ENCODE results near the gene RIPPLY3. TPM values are rescaled to one million over a fixed set of nuclear protein-coding genes. Genes with fewer than 3 reads are reported as not detected.

Gene RIPPLY3
- 0.93 and 3.7 TPM in 2 replicates for total RNA-seq (ENCODE audit: low replicate concordance)
- long read RNA-seq = 0 reads

- peak within 1 kb of the TSS; percentile 82 for H3K4me3 Mint-ChIP-seq
- no peak for DNase-seq (ENCODE audit: extremely low spot score, unreplicated experiment)
- TF ChIP-seq, protein P1, sequence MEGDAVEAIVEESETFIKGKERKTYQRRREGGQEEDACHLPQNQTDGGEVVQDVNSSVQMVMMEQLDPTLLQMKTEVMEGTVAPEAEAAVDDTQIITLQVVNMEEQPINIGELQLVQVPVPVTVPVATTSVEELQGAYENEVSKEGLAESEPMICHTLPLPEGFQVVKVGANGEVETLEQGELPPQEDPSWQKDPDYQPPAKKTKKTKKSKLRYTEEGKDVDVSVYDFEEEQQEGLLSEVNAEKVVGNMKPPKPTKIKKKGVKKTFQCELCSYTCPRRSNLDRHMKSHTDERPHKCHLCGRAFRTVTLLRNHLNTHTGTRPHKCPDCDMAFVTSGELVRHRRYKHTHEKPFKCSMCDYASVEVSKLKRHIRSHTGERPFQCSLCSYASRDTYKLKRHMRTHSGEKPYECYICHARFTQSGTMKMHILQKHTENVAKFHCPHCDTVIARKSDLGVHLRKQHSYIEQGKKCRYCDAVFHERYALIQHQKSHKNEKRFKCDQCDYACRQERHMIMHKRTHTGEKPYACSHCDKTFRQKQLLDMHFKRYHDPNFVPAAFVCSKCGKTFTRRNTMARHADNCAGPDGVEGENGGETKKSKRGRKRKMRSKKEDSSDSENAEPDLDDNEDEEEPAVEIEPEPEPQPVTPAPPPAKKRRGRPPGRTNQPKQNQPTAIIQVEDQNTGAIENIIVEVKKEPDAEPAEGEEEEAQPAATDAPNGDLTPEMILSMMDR (conservative IDR thresholded peaks at IDR 0.05) = no peak
- H3K27me3 Mint-ChIP-seq = peaks cover 42% of the 10 kb centered on the region
- peaks cover 7% of the 10 kb centered on the region for H3K4me1 Mint-ChIP-seq (ENCODE audit: unreplicated experiment)
- H3K36me3 Mint-ChIP-seq = no peaks in the 10 kb centered on the region
- no peaks in the 10 kb centered on the region for H3K9me3 Mint-ChIP-seq
- no peak within 1 kb of the TSS for H3K27ac Mint-ChIP-seq
Measured at GRCh38 chr21:37006486-37007291, at the start of gene RIPPLY3. Gene RIPPLY3 (plus strand): TSS chr21:37006702. CDS start chr21:37006773, 71 bp downstream.

DNA sequence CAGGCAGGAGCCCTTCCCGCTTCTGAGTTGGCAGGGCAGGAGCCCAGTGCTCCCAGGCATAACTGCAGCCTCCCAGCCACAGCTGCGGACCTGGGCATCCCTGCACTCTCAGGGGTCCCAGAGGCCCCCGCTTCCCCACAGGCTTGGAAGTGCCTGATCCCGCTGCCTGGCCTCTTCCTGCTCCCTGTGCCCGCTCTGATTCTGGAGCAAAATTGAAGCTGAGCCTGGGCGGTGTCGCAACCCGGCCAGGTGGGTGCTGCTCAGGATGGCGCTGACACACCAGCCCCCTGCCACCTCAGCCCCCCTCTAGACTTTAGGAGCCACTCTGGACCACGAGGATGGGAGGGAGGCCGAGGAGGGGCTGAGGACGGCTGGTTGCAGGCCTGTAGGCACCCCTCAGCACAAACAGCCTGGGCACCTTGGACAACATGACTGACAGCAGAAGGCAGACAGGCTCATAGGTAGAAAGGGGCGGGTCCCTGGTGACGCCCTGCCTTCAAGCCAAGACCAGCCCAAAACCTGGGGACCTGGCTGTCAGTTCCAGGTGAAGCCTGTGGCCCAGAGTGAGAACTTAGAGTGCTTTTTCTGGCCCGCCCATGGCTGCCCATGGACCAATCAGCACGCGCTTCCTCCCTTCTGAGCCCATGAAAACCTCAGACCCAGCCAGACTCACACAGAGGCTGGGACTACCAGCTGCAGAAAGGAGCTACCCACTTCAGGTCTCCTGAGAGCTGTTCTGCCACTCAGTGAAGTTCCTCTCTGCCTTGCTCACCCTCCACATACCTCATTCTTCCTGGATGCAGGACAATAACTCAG is 47.3 kb upstream of the RIPPLY3 start:
- Mint-ChIP-seq H3K27ac (no peak overlapping the region), H3K27me3 (no peaks in the 10 kb centered on the region), H3K4me3 (no peak overlapping the region), H3K9me3 (no peaks in the 10 kb centered on the region), H3K4me1 (ENCODE audit: unreplicated experiment) (no peaks in the 10 kb centered on the region), H3K36me3 (peaks cover 8% of the 10 kb centered on the region)
- TF ChIP-seq, protein P1 (conservative IDR thresholded peaks at IDR 0.05) = no peak
- DNase-seq (ENCODE audit: extremely low spot score, unreplicated experiment) = no peak

DNA sequence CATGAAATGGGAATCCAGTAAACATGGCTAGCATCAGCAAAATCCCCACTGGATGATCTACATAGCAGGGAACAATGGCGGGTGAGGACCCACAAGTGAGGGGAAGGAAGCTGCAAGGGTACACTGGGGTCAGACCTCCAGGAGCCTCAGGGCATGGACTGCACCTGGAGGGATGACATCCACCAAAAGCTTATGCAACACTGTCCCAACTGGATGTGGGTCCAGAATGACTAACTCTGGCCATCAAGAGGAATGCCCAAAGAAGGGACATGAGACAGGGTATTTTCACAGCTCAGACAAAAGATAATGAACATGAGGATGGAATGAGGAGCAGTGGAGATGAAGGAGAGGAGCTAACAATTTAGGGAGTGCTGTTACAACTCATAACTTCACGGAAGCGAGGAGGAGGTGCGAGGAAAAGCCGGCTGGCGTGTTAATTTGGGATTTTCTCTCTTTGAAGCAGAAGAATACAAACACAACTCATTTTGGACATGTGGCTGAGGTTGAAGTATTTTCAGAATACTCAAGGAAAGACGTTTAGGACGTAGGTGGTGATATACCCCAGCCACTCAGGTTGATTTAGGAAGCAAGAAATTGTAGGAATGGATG is 45.7 kb upstream of the RIPPLY3 start:
- Mint-ChIP-seq H3K4me1 (ENCODE audit: unreplicated experiment) (peaks cover 7% of the 10 kb centered on the region), H3K27me3 (no peaks in the 10 kb centered on the region), H3K9me3 (no peaks in the 10 kb centered on the region), H3K36me3 (peaks cover 8% of the 10 kb centered on the region), H3K4me3 (no peak overlapping the region), H3K27ac (no peak overlapping the region)
- no peak for DNase-seq (ENCODE audit: extremely low spot score, unreplicated experiment)
- TF ChIP-seq, protein P1 (conservative IDR thresholded peaks at IDR 0.05) = no peak

- H3K27me3 Mint-ChIP-seq = no peaks in the 10 kb centered on the region
- no peak for DNase-seq (ENCODE audit: extremely low spot score, unreplicated experiment)
- peaks cover 8% of the 10 kb centered on the region for H3K36me3 Mint-ChIP-seq
- H3K9me3 Mint-ChIP-seq = no peaks in the 10 kb centered on the region
- H3K4me3 Mint-ChIP-seq = no peak overlapping the region
- TF ChIP-seq, protein P1 (conservative IDR thresholded peaks at IDR 0.05) = no peak
- peaks cover 7% of the 10 kb centered on the region for H3K4me1 Mint-ChIP-seq (ENCODE audit: unreplicated experiment)
- no peak overlapping the region for H3K27ac Mint-ChIP-seq
Measured at GRCh38 chr21:36962098-36962780, 44.3 kb upstream of the RIPPLY3 start.

GRCh38 chr21:36964398-36964797 is 42.1 kb upstream of the RIPPLY3 start:
- TF ChIP-seq, protein P1 (conservative IDR thresholded peaks at IDR 0.05) = no peak
- Mint-ChIP-seq H3K4me1 (ENCODE audit: unreplicated experiment) (peaks cover 7% of the 10 kb centered on the region), H3K27ac (no peak overlapping the region), H3K9me3 (no peaks in the 10 kb centered on the region), H3K36me3 (peaks cover 14% of the 10 kb centered on the region), H3K27me3 (no peaks in the 10 kb centered on the region), H3K4me3 (peak overlapping the region; percentile 71)
- no peak for DNase-seq (ENCODE audit: extremely low spot score, unreplicated experiment)

Measured in type B pancreatic cell (in vitro differentiated cells).